OCI-LY7 (cell line): ENCODE results near the gene MARK4. TPM values are rescaled to one million over a fixed set of nuclear protein-coding genes. Genes with fewer than 3 reads are reported as not detected.

Experiments
- BruUV-seq: library from RNA; stranded (reverse); fragments of 400-500 nt; replicated peaks from 2 replicates; lab custom pipeline; 2021; lab: Mats Ljungman, UMichigan
- CTCF ChIA-PET: fragments of 300-600 bp; sonication (Branson Sonifier 250); formaldehyde crosslinking; loops from one replicate; lab custom pipeline; 2022; ENCODE audit warnings: antibody characterized with exemption; ENCODE audit not compliant: unreplicated experiment; lab: Charles Lee
- POLR2A ChIA-PET: fragments of 300-600 bp; sonication (Branson Sonifier 250); formaldehyde crosslinking; loops from one replicate; lab custom pipeline; 2022; ENCODE audit warnings: antibody characterized with exemption; lab: Charles Lee
- DNase-seq: peaks from one replicate; pipeline ENCODE4 v3.0.0-alpha.2; 2015; ENCODE audit warnings: low spot score
- H2AFZ ChIP-seq: fragments of 200-600 bp; sonication (generic), shearing (Covaris generic); 2 replicates; pipeline ENCODE4 v1.6.1; 2014; ENCODE audit warnings: mild to moderate bottlenecking, antibody characterized with exemption, low read length, moderate library complexity
- H3K27ac ChIP-seq: fragments of 200-600 bp; sonication (generic); 2 replicates; pipeline ENCODE4 v1.5.1; 2014; ENCODE audit warnings: mixed run types, low read depth, mild to moderate bottlenecking, moderate library complexity, low read length, inconsistent platforms; ENCODE audit not compliant: poor library complexity, severe bottlenecking
- H3K36me3 ChIP-seq: fragments of 200-600 bp; sonication (generic); 2 replicates; pipeline ENCODE4 v1.6.1; 2014; ENCODE audit warnings: mild to moderate bottlenecking, antibody characterized with exemption, low read length, moderate library complexity, mixed read lengths; ENCODE audit not compliant: insufficient read depth
- H3K4me1 ChIP-seq: fragments of 200-600 bp; sonication (generic); 2 replicates; pipeline ENCODE4 v1.5.1; 2014; ENCODE audit warnings: mild to moderate bottlenecking, low read length; ENCODE audit not compliant: insufficient read depth, poor library complexity, severe bottlenecking
- H3K4me2 ChIP-seq: fragments of 200-600 bp; sonication (generic); 2 replicates; pipeline ENCODE4 v1.6.1; 2014; ENCODE audit warnings: mild to moderate bottlenecking, low read length
- H3K4me3 ChIP-seq: fragments of 200-600 bp; sonication (generic); 2 replicates; pipeline ENCODE4 v1.5.1; 2014; ENCODE audit warnings: mild to moderate bottlenecking, low read depth, low read length; ENCODE audit not compliant: poor library complexity, severe bottlenecking
- H3K79me2 ChIP-seq: fragments of 200-600 bp; sonication (generic); 2 replicates; pipeline ENCODE4 v1.6.1; 2016; ENCODE audit warnings: low read depth, mild to moderate bottlenecking, low read length, moderate library complexity, mixed read lengths; ENCODE audit not compliant: insufficient read depth
- H3K9me2 ChIP-seq: fragments of 200-600 bp; sonication (generic); 2 replicates; pipeline ENCODE4 v1.6.1; 2016; ENCODE audit warnings: mild to moderate bottlenecking, low read length, mixed read lengths; ENCODE audit not compliant: insufficient read depth
- H3K9me3 ChIP-seq: fragments of 200-600 bp; sonication (generic); 2 replicates; pipeline ENCODE4 v1.6.1; 2014; ENCODE audit warnings: mild to moderate bottlenecking, mixed run types, low read length, mixed read lengths
- H4K20me1 ChIP-seq: fragments of 200-600 bp; sonication (generic); 2 replicates; pipeline ENCODE4 v1.6.1; 2014; ENCODE audit warnings: mild to moderate bottlenecking, antibody characterized with exemption, low read length, moderate library complexity, mixed read lengths; ENCODE audit not compliant: insufficient read depth
- EZH2phosphoT487 ChIP-seq: fragments of 200-600 bp; sonication (generic); IDR thresholded peaks from 2 replicates; pipeline ENCODE4 v1.6.1; 2018; ENCODE audit warnings: low read depth, borderline replicate concordance, mild to moderate bottlenecking, mixed run types, antibody characterized with exemption, low read length, moderate library complexity, mixed read lengths
- intact Hi-C: fragments of 100-400 bp; cut with micrococcal nuclease; formaldehyde crosslinking; loops from one replicate; pipeline ENCODE4 v1.10.0; 2022; ENCODE audit not compliant: unreplicated experiment
- total RNA-seq, 2 experiments: library from RNA; depleted of rRNA in 1 of 2; stranded (reverse); fragments of >200 nt in 1 of 2; shearing (Covaris generic) in 1 of 2; gene quantifications; 2 replicates each; pipeline ENCODE4 v1.2.3, GENCODE V29; 2014 to 2022
- TF ChIP-seq, protein P1 (sequence below): fragments of 200-600 bp; sonication (generic); conservative IDR thresholded peaks from 2 replicates; pipeline ENCODE4 v1.5.1; 2014; ENCODE audit warnings: mild to moderate bottlenecking, antibody characterized with exemption, low read length, moderate library complexity, mixed read lengths

The MARK4 gene
- total RNA-seq, 2 experiments from 2014 or later: 14.2 to 24.5 TPM

DNA sequence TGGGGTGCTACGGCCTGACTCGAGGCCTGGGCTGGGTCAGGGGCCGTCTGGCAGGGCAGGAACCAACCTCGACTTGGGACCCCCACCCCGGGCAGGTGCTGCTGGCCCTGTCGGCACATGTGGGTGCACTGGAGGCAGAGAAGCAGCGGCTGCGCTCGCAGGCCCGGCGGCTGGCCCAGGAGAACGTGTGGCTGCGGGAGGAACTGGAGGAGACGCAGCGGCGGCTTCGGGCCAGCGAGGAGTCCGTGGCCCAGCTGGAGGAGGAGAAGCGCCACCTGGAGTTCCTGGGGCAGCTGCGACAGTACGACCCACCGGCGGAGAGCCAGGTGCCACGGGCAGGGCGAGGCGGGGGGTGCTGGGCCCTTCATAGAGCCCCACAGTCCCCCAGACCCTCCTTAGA, 95.4 kb downstream of the MARK4 start:
- H2AFZ ChIP-seq: no peak overlapping the region
- H3K79me2 ChIP-seq: no peaks in the 10 kb centered on the region
- H3K36me3 ChIP-seq: no peaks in the 10 kb centered on the region
- TF ChIP-seq, protein P1, sequence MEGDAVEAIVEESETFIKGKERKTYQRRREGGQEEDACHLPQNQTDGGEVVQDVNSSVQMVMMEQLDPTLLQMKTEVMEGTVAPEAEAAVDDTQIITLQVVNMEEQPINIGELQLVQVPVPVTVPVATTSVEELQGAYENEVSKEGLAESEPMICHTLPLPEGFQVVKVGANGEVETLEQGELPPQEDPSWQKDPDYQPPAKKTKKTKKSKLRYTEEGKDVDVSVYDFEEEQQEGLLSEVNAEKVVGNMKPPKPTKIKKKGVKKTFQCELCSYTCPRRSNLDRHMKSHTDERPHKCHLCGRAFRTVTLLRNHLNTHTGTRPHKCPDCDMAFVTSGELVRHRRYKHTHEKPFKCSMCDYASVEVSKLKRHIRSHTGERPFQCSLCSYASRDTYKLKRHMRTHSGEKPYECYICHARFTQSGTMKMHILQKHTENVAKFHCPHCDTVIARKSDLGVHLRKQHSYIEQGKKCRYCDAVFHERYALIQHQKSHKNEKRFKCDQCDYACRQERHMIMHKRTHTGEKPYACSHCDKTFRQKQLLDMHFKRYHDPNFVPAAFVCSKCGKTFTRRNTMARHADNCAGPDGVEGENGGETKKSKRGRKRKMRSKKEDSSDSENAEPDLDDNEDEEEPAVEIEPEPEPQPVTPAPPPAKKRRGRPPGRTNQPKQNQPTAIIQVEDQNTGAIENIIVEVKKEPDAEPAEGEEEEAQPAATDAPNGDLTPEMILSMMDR: no peak
- no peak for TF ChIP-seq EZH2phosphoT487
- H3K27ac ChIP-seq: no peak overlapping the region
- H3K9me3 ChIP-seq: no peaks in the 10 kb centered on the region
- intact Hi-C loops: no loop called here
- POLR2A ChIA-PET: no interaction called here
- H3K4me2 ChIP-seq: no peak overlapping the region
- no peak for DNase-seq
- no TSS peak for BruUV-seq
- CTCF ChIA-PET: no interaction called here
- H3K4me3 ChIP-seq: no peak overlapping the region
- no peaks in the 10 kb centered on the region for H3K9me2 ChIP-seq
- H4K20me1 ChIP-seq: no peaks in the 10 kb centered on the region
- H3K4me1 ChIP-seq: no peaks in the 10 kb centered on the region

DNA sequence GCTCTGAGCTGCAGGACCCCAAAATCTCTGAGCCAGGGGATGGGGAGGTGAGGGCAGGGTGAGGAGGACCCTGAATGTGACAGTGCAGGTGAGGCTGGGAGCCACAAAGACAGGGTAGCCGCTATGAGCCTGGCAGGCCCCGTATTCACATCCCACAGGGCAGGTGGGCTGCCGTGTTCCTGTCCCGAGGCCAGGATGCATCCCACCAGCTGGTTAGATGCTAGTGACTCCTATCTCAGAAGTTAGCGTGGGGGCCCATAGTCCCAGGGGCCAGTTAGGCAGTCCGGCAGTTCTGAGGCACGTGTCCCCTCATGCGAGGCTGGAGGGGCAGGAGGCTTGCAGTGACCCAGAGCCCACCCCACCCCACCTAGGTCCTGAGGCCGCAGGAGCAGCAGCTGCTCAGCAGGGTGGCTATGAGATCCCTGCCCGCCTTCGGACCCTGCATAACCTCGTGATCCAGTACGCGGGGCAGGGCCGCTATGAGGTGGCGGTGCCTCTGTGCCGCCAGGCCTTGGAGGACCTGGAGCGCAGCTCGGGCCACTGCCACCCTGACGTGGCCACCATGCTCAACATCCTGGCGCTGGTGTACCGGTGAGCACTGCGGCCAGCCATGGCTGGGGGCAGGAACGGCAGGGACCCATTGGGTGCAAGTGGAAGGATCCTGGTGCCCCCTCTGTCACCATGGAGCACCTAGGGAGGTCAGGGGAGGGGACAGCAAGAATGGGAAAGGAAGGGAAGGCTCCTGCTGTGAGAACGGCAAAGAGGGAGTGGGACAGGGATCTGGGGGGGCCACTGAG, 96.7 kb downstream of the MARK4 start:
- CTCF ChIA-PET: no interaction called here
- BruUV-seq: no TSS peak
- POLR2A ChIA-PET: no interaction called here

More for the DNA sequence above, 96.7 kb downstream of the MARK4 start:
- H3K9me2 ChIP-seq: no peaks in the 10 kb centered on the region
- H4K20me1 ChIP-seq: no peaks in the 10 kb centered on the region
- H3K36me3 ChIP-seq: no peaks in the 10 kb centered on the region
- no peak overlapping the region for H3K4me2 ChIP-seq
- no peaks in the 10 kb centered on the region for H3K4me1 ChIP-seq
- no peak overlapping the region for H3K4me3 ChIP-seq
- no peak for DNase-seq
- H2AFZ ChIP-seq: no peak overlapping the region
- intact Hi-C loops: no loop called here
- no peak overlapping the region for H3K27ac ChIP-seq
- H3K79me2 ChIP-seq: no peaks in the 10 kb centered on the region
- no peak for TF ChIP-seq EZH2phosphoT487
- TF ChIP-seq, protein P1: no peak
- H3K9me3 ChIP-seq: no peaks in the 10 kb centered on the region
